GM18858 (cell line): Measurements from ENCODE around the gene FEN1.
A peak's percentile ranks its signal among the peaks of the same experiment; 100 is the strongest.

ENCODE experiments used
- ATAC-seq: cut with Tn5 transposase; IDR thresholded peaks from one replicate; pipeline ENCODE4 v1.9.1; 2021; ENCODE audit not compliant: unreplicated experiment

The FEN1 gene

GRCh38 chr11:61792310-61793082 lies at the start of gene FEN1, which contains the start of gene TMEM258:
FEN1 (plus strand) TSS chr11:61792911; CDS start chr11:61795362, 2,451 bp downstream.
TMEM258 (minus strand) TSS chr11:61792599; CDS start chr11:61792558, 41 bp downstream.
- ATAC-seq, result peak; percentile 56

GRCh38 chr11:61743486-61744095 lies 49.1 kb upstream of the FEN1 start:
- no peak for ATAC-seq

GRCh38 chr11:61744181-61744580 lies 48.5 kb upstream of the FEN1 start:
- no peak for ATAC-seq

GRCh38 chr11:61744609-61745156 lies 48.0 kb upstream of the FEN1 start:
- ATAC-seq, result no peak

- ATAC-seq, result no peak
These were observed 46.8 kb upstream of the FEN1 start for GRCh38 chr11:61745781-61746441.

- no peak for ATAC-seq
These were observed 46.1 kb upstream of the FEN1 start for GRCh38 chr11:61746442-61747191.

GRCh38 chr11:61747192-61747966 lies 45.3 kb upstream of the FEN1 start:
- no peak for ATAC-seq

- ATAC-seq, result no peak
These were observed 44.8 kb upstream of the FEN1 start for GRCh38 chr11:61747967-61748285.

GRCh38 chr11:61749591-61750217 lies 43.0 kb upstream of the FEN1 start:
- ATAC-seq, result no peak

- no peak for ATAC-seq
These were observed 42.0 kb upstream of the FEN1 start for GRCh38 chr11:61750631-61751273.

- ATAC-seq, result no peak
These were observed 41.3 kb upstream of the FEN1 start for GRCh38 chr11:61751384-61751783.

- ATAC-seq, result no peak
These were observed 40.4 kb upstream of the FEN1 start, which contains the start of gene MYRF for GRCh38 chr11:61752117-61752924. MYRF (plus strand) TSS chr11:61752636; CDS start chr11:61752745, 109 bp downstream.

GRCh38 chr11:61752925-61753521 lies 39.7 kb upstream of the FEN1 start:
- ATAC-seq, result no peak

GRCh38 chr11:61753672-61754071 lies 39.0 kb upstream of the FEN1 start:
- ATAC-seq, result no peak

GRCh38 chr11:61754534-61755482 lies 37.9 kb upstream of the FEN1 start:
- no peak for ATAC-seq

- ATAC-seq, result no peak
These were observed 36.6 kb upstream of the FEN1 start for GRCh38 chr11:61756147-61756451.
